ENCODE measurements around the gene TRIP4.
"Not testable (repeated sequence)": the region's sequence is repeated elsewhere in the genome, so short reads cannot be mapped to it uniquely, and the experiment has no call there.

TRIP4 gene

DNA sequence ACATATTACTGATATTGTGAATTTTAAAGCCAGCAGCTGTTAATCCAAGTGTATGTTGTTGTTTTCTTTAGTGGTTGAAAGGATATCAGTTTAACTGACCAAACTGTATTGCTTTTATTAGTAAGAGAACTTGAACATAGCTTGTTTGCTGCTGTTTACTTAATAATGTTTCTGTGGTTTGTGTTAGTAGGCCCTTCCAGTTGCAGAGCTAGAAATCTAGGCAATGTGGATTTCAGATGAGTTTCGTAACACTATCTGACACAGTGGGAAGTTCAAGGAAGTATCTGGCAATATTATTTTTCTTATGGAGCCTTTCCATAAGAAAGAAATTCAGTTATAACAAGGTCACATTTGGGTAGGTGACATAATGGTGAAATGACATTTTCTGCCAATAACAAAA lies 91.2 kb downstream of the TRIP4 start:
- H3K36me3 ChIP-seq: peaks cover 52% of the 10 kb centered on the region
- TF ChIP-seq Cebpa-rat (IDR thresholded peaks at IDR 0.05): no peak
- H3K9ac ChIP-seq: no peak overlapping the region
- no peaks in the 10 kb centered on the region for H3K27me3 ChIP-seq
- peaks cover 4% of the 10 kb centered on the region; the same call in 1 of the 2 replicates for H3K4me1 ChIP-seq
- H3K4me3 ChIP-seq: no peak overlapping the region
- no peak overlapping the region for H3K4me2 ChIP-seq
- no peak overlapping the region for H3K27ac ChIP-seq
- H3K9me3 ChIP-seq: no peaks in the 10 kb centered on the region
- peaks cover 94% of the 10 kb centered on the region for H4K20me1 ChIP-seq

DNA sequence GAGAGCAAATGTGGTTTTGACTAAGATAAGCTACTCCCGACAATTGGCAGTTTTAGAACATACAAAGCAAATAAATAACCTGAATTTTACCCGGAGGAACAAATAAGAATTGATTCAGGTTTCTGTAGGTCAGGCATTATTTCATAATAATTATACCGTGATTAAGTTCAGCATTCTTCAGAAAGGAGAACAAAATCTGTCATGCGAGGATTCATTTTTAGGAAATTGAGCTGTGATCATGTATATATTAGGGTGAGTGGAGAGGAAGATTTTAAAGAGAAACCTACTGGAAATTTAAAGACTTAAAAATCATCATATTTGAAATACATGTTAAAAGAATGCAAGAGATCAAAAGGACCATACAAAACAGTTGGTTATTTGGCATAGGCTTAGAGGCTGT lies 93.3 kb downstream of the TRIP4 start:
- Histone ChIP-seq H3K4me3 (no peak overlapping the region), H3K9me3 (no peaks in the 10 kb centered on the region), H3K9ac (no peak overlapping the region), H3K27me3 (no peaks in the 10 kb centered on the region), H3K36me3 (peaks cover 50% of the 10 kb centered on the region), H3K27ac (no peak overlapping the region), H4K20me1 (peaks cover 82% of the 10 kb centered on the region), H3K4me2 (no peak overlapping the region), H3K4me1 (peaks cover 4% of the 10 kb centered on the region; the same call in 1 of the 2 replicates)
- TF ChIP-seq Cebpa-rat (IDR thresholded peaks at IDR 0.05): no peak

DNA sequence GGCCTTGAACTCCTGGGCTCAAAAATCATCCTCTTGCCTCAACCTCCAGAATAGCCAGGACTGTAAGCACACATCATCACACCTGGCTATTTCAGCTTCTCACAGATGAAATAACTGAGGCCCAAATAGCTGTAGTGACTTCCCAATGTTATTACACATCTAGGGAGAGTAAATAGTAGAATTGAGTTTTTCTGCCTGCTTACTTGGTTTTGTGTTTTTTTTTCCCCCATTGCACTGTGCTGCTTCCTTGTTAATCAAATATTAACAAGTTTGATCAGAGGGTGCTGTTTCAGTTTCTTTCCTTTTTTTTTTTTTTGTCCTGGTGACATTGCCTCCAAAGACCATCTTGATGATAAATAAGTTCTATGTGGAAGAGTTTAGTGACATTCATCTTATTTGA lies 96.1 kb downstream of the TRIP4 start:
- no peaks in the 10 kb centered on the region for H3K4me1 ChIP-seq
- no peak overlapping the region for H3K9ac ChIP-seq
- H3K4me3 ChIP-seq: no peak overlapping the region
- no peaks in the 10 kb centered on the region for H3K9me3 ChIP-seq
- H3K27ac ChIP-seq: no peak overlapping the region
- no peaks in the 10 kb centered on the region for H3K27me3 ChIP-seq
- H4K20me1 ChIP-seq: peaks cover 82% of the 10 kb centered on the region
- peaks cover 55% of the 10 kb centered on the region for H3K36me3 ChIP-seq
- no peak overlapping the region for H3K4me2 ChIP-seq
- no peak for TF ChIP-seq Cebpa-rat (IDR thresholded peaks at IDR 0.05)

DNA sequence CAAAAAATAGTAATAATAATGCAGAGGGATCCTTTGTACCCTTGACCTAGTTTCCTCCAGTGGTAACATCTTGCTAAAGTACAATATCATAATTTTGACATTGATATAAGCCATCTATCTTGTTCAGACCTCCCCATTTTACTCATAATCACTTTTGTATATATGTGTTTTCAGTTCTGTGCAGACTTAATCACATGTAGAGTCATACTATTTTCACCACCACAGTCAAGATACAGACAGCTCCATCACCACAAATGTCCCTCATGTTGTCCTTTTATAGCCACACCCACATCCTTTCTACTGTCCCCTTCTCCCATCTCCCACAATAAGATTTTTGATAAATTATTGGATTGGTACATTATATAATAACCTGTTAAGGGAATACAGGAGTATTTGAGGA lies 98.2 kb downstream of the TRIP4 start:
- Histone ChIP-seq H3K27me3 (no peaks in the 10 kb centered on the region), H3K27ac (no peak overlapping the region), H3K4me1 (no peaks in the 10 kb centered on the region), H3K4me2 (no peak overlapping the region), H3K9ac (no peak overlapping the region), H4K20me1 (peaks cover 77% of the 10 kb centered on the region), H3K4me3 (no peak overlapping the region), H3K9me3 (no peaks in the 10 kb centered on the region), H3K36me3 (peaks cover 66% of the 10 kb centered on the region)
- TF ChIP-seq Cebpa-rat (IDR thresholded peaks at IDR 0.05): no peak

DNA sequence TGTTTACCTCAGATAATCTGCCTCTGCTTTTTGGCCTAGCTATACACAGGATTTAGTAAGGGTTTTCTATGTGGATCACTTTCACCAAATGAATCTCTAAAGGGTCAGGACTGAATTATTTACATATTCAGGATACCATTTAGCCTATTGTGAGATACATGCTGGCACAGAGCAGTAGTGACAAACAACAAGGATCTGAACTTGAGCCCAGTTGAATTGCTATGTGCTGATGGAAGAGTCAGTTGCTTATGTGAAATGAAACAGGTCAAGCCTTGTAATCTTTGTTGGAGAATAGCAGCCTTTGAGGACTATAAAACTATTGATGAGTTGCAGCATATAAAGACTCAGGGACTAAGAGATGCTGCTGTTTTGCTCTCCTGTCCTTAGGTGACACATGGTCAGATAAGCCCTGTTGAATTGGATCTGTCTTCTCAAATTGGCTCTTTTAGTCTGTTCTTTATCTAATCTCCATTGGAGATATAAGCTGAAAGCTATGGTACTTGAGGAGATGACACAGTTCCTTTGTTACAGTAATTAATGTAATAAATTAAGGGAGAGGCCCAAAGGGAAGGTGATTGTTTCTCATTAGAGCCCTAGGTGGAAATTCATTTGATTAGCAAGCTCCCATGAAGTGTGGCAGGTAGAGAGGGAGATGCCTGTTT lies 103.1 kb downstream of the TRIP4 start:
- H3K4me2 ChIP-seq: no peak overlapping the region
- H3K9me3 ChIP-seq: no peaks in the 10 kb centered on the region
- no peak overlapping the region for H3K9ac ChIP-seq
- H4K20me1 ChIP-seq: peaks cover 92% of the 10 kb centered on the region
- no peak overlapping the region for H3K4me3 ChIP-seq
- no peaks in the 10 kb centered on the region for H3K27me3 ChIP-seq
- peaks cover 66% of the 10 kb centered on the region for H3K36me3 ChIP-seq
- no peaks in the 10 kb centered on the region for H3K4me1 ChIP-seq
- H3K27ac ChIP-seq: no peak overlapping the region
- TF ChIP-seq Cebpa-rat (IDR thresholded peaks at IDR 0.05): no peak

DNA sequence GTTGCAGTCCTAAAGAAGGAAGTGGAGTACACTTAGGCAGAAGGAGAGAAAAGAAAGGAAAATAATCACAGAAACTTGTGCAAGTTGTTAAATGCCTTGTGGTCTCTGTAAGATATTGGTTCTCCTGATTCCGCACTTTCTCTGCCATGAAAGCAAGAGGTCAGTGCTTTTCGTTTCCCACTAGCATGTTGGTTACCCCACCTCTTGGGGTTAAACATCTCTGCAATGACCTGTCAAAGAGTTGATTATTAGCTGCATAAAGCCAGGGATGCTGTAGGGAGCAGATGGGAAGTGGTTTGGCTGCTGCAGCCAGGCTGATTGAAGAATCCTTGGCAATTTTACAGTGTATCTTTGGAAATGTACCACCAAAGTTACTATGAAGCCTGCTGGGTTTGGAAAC lies 106.0 kb downstream of the TRIP4 start:
- Histone ChIP-seq H3K27me3 (no peaks in the 10 kb centered on the region), H3K9me3 (no peaks in the 10 kb centered on the region), H3K27ac (no peak overlapping the region), H3K9ac (no peak overlapping the region), H3K4me3 (no peak overlapping the region), H4K20me1 (peaks cover 93% of the 10 kb centered on the region), H3K4me1 (no peaks in the 10 kb centered on the region), H3K4me2 (no peak overlapping the region), H3K36me3 (peaks cover 73% of the 10 kb centered on the region)
- no peak for TF ChIP-seq Cebpa-rat (IDR thresholded peaks at IDR 0.05)

DNA sequence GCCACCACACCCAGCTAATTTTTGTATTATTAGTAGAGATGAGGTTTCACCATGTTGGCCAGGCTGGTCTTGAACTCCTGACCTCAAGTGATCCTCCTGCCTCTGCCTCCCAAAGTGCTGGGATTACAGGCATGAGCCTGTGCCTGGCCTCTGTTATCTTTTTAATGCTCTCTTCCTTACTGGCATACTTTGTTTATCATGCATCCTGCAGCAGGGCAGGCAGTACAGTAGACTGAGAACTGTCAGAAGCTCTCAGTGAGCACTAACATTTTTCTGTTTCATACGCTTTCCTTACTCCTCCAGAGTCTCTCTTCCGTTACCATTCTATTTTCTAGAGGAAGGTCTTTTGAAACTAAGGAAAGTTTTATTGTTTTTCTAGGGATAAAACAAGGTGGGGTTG lies 108.3 kb downstream of the TRIP4 start:
- not testable (repeated sequence) for H3K27ac ChIP-seq, H3K4me2 ChIP-seq, H3K4me1 ChIP-seq, H3K4me3 ChIP-seq, H3K9me3 ChIP-seq, H3K27me3 ChIP-seq, H3K9ac ChIP-seq
- Histone ChIP-seq H4K20me1 (peaks cover 99% of the 10 kb centered on the region), H3K36me3 (peaks cover 74% of the 10 kb centered on the region)

DNA sequence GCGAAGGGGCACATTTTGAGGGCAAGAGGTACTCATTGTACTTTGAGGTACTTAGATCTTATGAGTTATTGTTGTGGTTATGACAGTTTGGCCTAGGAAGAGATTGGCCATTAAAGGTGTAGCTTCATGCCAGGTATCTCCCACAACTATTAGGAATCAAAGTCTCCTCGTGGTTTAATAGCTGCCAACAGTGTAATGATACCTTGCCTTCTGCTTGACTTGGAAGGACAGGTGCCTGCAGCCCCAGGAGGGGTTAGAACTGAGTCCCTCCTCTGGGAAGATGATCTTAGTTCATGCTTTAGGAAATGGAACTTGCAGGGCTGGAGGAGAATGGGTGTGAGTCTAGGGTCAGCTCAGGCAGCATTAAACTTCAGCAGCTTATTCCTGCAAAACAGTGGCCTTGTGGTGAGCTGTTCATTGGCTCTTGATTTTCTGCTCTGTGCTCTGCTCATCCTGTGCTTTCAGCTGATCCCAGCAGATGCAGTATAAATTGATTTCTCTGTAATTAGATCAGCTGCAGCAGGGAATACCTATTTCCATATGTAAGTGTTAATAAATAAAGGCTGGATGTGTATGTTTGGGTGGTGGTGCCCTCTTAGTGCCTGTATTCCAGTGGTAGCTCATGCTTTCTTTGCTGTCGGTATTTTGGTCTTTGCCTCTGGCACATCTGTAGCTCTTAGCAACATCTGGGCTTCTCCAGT lies 113.2 kb downstream of the TRIP4 start:
- Histone ChIP-seq H3K27me3 (no peaks in the 10 kb centered on the region), H3K36me3 (peaks cover 97% of the 10 kb centered on the region), H3K9me3 (no peaks in the 10 kb centered on the region), H3K27ac (no peak overlapping the region), H4K20me1 (peaks cover 99% of the 10 kb centered on the region), H3K4me2 (no peak overlapping the region), H3K4me1 (peaks cover 26% of the 10 kb centered on the region), H3K4me3 (no peak overlapping the region), H3K9ac (no peak overlapping the region)
- TF ChIP-seq Cebpa-rat (IDR thresholded peaks at IDR 0.05): no peak

DNA sequence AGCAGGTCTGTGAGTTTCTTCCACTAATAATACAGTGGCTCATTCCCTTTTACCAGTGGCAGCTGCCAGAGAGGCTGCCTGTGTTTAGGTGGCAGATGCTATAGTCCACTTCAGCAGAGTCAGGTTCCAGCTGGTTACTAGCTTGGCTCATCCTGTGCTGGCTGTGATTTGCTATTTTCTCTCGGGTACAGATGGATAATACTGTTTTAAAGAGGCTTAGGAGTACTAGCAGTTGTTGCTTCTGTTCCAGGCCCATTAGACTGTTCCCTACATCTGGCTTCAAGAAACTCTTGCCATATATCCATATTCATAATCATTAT lies 113.7 kb downstream of the TRIP4 start:
- Histone ChIP-seq H3K36me3 (peaks cover 95% of the 10 kb centered on the region), H3K27me3 (no peaks in the 10 kb centered on the region), H3K4me1 (peaks cover 26% of the 10 kb centered on the region), H3K27ac (no peak overlapping the region), H3K9ac (no peak overlapping the region), H3K9me3 (no peaks in the 10 kb centered on the region), H4K20me1 (peaks cover 99% of the 10 kb centered on the region), H3K4me2 (no peak overlapping the region), H3K4me3 (no peak overlapping the region)
- no peak for TF ChIP-seq Cebpa-rat (IDR thresholded peaks at IDR 0.05)

DNA sequence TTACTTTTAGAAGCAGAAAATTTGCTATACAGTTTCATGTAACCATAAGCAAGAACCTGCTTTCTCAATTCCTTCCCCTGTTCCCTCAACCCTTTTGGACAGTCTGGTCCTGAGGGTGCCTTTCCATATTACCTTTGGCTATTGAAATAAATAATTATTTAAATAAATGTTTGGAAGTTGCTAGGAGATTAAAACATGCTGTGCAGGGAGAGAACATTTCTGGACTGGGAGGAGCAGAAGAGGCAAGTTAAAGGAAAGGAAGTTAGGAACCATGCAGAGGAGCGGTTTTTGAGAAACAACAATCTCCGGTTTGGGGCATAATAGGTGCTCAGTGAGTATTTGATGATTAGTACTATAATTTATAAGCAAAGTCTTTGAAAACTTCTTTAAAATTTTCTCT lies 114.5 kb downstream of the TRIP4 start:
- Histone ChIP-seq H4K20me1 (peaks cover 99% of the 10 kb centered on the region), H3K4me3 (no peak overlapping the region), H3K9ac (no peak overlapping the region), H3K36me3 (peaks cover 87% of the 10 kb centered on the region), H3K4me2 (no peak overlapping the region), H3K9me3 (no peaks in the 10 kb centered on the region), H3K27ac (no peak overlapping the region), H3K27me3 (no peaks in the 10 kb centered on the region), H3K4me1 (peaks cover 34% of the 10 kb centered on the region)
- no peak for TF ChIP-seq Cebpa-rat (IDR thresholded peaks at IDR 0.05)
